Measurements from ENCODE around the gene CPSF2. TPM values are rescaled to one million over a fixed set of nuclear protein-coding genes. Genes with fewer than 3 reads are reported as not detected.

The CPSF2 gene
- total and polyA plus RNA-seq, 10 of the 15 experiments (the other 5 are each of a cell fraction or from before 2014, with no cell fraction given): 18.2 to 71.8 (median 47.0) TPM

DNA sequence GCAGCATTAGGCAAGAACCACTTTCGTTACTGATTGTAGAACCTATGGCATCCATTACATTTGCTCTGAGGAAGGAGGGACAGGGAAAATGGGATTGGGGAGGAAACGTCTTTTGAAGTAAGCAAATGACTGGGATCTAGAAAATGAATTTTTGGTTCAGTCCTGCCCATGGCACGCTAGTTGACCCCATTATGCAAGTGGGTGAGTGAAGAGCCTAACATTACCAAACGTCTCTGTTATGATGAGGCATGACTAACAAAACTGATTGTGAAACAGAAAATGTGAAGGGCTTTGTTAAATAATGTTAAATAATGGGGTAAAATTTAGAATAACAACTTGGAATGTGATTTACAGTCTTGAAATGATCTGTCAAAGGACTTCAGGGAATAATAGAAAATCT is 38.9 kb downstream of the CPSF2 start:
- H3K27me3 ChIP-seq (replicated peaks in 1 of 2; ENCODE audit: control insufficient read depth in 2 of 2, insufficient read depth in 2 of 2, low read length in 1 of 2): no peaks in the 10 kb centered on the region
- SMC1A ChIA-PET (ENCODE audit: uncharacterized antibody, unreplicated experiment): no interaction called here
- no peaks in the 10 kb centered on the region for H3K79me2 ChIP-seq (ENCODE audit: control insufficient read depth, insufficient read depth, low read length)
- FAIRE-seq (no peak), ATAC-seq (no peak), DNase-seq (ENCODE audit: low read depth, low spot score) (no peak)
- H3K27ac ChIP-seq (ENCODE audit: control insufficient read depth, insufficient read depth): no peak overlapping the region
- no peaks in the 10 kb centered on the region for H4K20me1 ChIP-seq (ENCODE audit: control insufficient read depth, insufficient read depth)
- no peak overlapping the region for H3K9ac ChIP-seq (ENCODE audit: control insufficient read depth, insufficient read depth, low read length)
- intact Hi-C loops (cut with micrococcal nuclease; ENCODE audit: unreplicated experiment) (no loop called here), in situ Hi-C loops (cut with MboI) (no loop called here)
- H3K4me3 ChIP-seq: no peak overlapping the region
- no peaks in the 10 kb centered on the region for H3K4me1 ChIP-seq (ENCODE audit: control insufficient read depth, insufficient read depth, low read length)
- H3K4me2 ChIP-seq (ENCODE audit: control insufficient read depth, insufficient read depth): no peak overlapping the region
- POLR2A ChIA-PET: no interaction called here
- H3K9me3 ChIP-seq (replicated peaks; ENCODE audit: control insufficient read depth, insufficient read depth, low read length): no peaks in the 10 kb centered on the region
- no TSS peak for BruUV-seq (replicated peaks)
- H2AFZ ChIP-seq (ENCODE audit: control insufficient read depth, low read depth, low read length): no peak overlapping the region
- CTCF ChIA-PET: no interaction called here
- H3K36me3 ChIP-seq (ENCODE audit: control insufficient read depth in 2 of 2, insufficient read depth in 2 of 2, low read length in 1 of 2): peaks cover 0 to 45% of the 10 kb centered on the region in 2 experiments; a peak in 2 of 4 replicates
- WGBS (ENCODE audit: insufficient coverage, insufficient replicate concordance, low lambda C conversion rate, missing lambda C conversion rate): 71% methylated on average over 4 of the region's 4 CpGs
- no peak for TF ChIP-seq NFYB (IDR thresholded peaks at IDR 0.05; ENCODE audit: insufficient read depth, low read depth, low read length)
- TF ChIP-seq, protein P1, sequence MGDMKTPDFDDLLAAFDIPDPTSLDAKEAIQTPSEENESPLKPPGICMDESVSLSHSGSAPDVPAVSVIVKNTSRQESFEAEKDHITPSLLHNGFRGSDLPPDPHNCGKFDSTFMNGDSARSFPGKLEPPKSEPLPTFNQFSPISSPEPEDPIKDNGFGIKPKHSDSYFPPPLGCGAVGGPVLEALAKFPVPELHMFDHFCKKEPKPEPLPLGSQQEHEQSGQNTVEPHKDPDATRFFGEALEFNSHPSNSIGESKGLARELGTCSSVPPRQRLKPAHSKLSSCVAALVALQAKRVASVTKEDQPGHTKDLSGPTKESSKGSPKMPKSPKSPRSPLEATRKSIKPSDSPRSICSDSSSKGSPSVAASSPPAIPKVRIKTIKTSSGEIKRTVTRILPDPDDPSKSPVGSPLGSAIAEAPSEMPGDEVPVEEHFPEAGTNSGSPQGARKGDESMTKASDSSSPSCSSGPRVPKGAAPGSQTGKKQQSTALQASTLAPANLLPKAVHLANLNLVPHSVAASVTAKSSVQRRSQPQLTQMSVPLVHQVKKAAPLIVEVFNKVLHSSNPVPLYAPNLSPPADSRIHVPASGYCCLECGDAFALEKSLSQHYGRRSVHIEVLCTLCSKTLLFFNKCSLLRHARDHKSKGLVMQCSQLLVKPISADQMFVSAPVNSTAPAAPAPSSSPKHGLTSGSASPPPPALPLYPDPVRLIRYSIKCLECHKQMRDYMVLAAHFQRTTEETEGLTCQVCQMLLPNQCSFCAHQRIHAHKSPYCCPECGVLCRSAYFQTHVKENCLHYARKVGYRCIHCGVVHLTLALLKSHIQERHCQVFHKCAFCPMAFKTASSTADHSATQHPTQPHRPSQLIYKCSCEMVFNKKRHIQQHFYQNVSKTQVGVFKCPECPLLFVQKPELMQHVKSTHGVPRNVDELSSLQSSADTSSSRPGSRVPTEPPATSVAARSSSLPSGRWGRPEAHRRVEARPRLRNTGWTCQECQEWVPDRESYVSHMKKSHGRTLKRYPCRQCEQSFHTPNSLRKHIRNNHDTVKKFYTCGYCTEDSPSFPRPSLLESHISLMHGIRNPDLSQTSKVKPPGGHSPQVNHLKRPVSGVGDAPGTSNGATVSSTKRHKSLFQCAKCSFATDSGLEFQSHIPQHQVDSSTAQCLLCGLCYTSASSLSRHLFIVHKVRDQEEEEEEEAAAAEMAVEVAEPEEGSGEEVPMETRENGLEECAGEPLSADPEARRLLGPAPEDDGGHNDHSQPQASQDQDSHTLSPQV (IDR thresholded peaks at IDR 0.05): no peak
- no peak for TF ChIP-seq TAF1 (IDR thresholded peaks at IDR 0.05; ENCODE audit: borderline replicate concordance, low read depth, low read length)
- TF ChIP-seq KDM1A (IDR thresholded peaks at IDR 0.05; ENCODE audit: borderline replicate concordance): no peak
- no peak for TF ChIP-seq YY1 (IDR thresholded peaks at IDR 0.05; ENCODE audit: low read depth, low read length)
- no peak for TF ChIP-seq MYB (IDR thresholded peaks at IDR 0.05; ENCODE audit: borderline replicate concordance, low read depth, low read length)
- TF ChIP-seq, protein P2, sequence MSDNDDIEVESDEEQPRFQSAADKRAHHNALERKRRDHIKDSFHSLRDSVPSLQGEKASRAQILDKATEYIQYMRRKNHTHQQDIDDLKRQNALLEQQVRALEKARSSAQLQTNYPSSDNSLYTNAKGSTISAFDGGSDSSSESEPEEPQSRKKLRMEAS (IDR thresholded peaks at IDR 0.05; ENCODE audit: low read depth, low read length): no peak
- no peak for TF ChIP-seq YBX1 (IDR thresholded peaks at IDR 0.05)
- no peak for TF ChIP-seq RUNX3 (IDR thresholded peaks at IDR 0.05; ENCODE audit: low read length)
- RAD21 ChIA-PET (ENCODE audit: unreplicated experiment): no interaction called here

Data from GM12878 (cell line).